Choroid plexus epithelial cell (primary cell): ENCODE data around the gene P2RY8.
"Not testable (repeated sequence)": the region's sequence is repeated elsewhere in the genome, so short reads cannot be mapped to it uniquely, and the experiment has no call there.

ENCODE experiments used
- DNase-seq: peaks from one replicate; pipeline ENCODE4 v3.0.0-alpha.2; 2010; ENCODE audit warnings: low read depth
- H3K4me3 ChIP-seq: 2 replicates; pipeline ENCODE4 v1.5.1; 2011; ENCODE audit warnings: low read depth, mild to moderate bottlenecking, control low read depth, low read length, moderate library complexity
- TF ChIP-seq, protein P1 (sequence below): conservative IDR thresholded peaks from 2 replicates; pipeline ENCODE4 v1.5.1; 2011; ENCODE audit warnings: low read depth, mild to moderate bottlenecking, control low read depth, inconsistent platforms, low read length, moderate library complexity

Gene P2RY8

DNA sequence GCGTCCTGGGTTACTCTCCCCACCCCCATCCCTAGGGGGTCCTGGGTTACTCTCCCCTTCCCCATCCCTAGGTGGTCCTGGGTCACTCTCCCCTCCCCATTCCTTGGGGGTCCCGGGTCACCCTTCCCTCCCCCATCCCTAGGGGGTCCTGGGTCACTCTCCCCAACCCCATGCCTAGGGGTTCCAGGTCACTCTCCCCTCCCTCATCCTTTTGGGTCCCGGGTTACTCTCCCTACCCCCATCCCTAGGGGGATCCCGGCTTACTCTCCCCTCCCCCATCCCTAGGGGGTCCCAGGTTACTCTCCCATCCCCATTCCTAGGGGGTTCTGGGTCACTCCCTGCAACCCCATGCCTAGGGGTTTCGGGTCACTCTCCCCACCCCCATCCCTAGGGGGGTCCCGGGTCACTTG lies 85.7 kb downstream of the P2RY8 start:
- DNase-seq = no peak
- TF ChIP-seq, protein P1, sequence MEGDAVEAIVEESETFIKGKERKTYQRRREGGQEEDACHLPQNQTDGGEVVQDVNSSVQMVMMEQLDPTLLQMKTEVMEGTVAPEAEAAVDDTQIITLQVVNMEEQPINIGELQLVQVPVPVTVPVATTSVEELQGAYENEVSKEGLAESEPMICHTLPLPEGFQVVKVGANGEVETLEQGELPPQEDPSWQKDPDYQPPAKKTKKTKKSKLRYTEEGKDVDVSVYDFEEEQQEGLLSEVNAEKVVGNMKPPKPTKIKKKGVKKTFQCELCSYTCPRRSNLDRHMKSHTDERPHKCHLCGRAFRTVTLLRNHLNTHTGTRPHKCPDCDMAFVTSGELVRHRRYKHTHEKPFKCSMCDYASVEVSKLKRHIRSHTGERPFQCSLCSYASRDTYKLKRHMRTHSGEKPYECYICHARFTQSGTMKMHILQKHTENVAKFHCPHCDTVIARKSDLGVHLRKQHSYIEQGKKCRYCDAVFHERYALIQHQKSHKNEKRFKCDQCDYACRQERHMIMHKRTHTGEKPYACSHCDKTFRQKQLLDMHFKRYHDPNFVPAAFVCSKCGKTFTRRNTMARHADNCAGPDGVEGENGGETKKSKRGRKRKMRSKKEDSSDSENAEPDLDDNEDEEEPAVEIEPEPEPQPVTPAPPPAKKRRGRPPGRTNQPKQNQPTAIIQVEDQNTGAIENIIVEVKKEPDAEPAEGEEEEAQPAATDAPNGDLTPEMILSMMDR = no peak
- H3K4me3 ChIP-seq = no peak overlapping the region

DNA sequence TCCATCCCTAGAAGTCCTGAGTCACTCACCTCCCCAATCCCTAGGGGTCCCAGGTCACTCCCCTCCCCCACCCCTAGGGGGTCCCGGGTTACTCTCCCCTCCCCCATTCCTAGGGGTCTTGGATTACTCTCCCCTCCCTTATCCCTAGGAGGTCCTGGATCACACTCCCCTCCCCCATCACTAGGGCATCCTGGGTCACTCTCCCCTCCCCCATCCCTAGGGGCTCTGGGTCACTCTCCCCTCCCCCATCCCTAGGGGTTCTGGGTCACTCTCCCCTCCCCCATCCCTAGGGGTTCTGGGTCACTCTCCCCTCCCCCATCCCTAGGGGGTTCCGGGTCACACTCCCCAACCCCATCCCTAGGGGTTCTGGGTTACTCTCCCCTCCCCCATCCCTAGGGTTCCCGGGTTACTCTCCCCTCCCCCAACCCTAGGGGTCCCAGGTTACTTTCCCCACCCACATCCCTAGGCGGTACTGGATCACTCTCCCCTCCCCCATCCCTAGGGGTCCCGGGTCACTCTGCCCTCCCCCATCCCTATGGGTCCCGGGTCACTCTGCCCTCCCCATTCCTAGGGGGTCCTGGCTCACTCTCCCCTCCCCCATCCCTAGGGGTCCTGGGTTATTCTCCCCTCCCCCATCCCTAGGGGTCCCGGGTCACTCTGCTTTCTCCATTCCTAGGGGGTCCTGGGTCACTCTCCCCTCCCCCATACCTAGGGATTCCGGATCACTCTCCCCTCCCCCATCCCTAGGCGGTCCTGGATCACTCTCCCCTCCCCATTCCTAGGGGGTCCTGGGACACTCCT lies 86.4 kb downstream of the P2RY8 start:
- DNase-seq = no peak
- no peak overlapping the region for H3K4me3 ChIP-seq
- TF ChIP-seq, protein P1 = no peak

DNA sequence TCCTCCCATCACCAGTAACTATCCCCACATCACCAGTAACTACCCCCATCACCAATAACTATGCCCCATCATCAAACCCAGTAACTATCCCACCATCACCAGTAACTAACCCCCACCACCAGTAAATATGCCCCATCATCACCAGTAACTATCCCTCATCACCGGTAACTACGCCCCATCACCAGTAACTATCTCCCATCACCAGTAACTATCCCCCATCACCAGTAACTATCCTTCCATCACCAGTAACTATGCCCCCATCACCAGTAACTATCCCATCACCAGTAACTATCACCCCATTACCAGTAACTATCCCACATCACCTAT lies 87.2 kb downstream of the P2RY8 start:
- H3K4me3 ChIP-seq = no peak overlapping the region
- TF ChIP-seq, protein P1 = no peak
- DNase-seq = no peak

DNA sequence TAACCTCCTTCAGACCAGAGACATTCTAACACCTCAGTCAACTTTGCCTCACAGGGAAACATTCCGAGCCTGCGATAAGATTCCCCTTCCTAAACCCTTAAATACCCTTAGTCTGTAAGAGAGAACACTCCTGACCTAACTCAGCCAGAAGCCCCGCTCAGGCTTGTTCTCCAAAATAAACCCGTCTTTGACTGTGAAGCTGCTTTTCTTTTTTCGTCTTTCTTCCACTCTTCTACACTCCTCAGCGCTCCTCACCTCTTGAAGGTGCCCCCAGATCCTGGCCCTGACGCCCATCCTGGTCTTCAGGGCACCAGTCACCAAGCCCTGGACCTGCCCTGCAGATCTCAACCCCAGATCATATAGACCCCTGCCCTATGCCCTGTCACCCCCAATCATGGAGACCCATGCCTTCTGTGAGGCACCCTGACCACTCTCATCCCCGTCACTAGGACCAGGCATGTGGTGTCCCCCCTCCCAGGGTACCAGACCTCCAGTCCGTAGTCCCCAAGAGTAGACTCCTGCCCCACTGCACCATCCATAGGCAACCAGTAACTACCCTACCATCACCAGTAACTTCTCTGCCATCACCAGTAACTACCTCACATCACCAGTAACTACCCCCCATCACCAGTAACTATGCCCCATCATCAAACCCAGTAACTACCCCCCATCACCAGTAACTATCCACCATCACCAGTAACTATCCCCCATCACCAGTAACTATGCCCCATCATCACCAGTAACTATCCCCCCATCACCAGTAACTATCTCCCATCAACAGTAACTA lies 87.8 kb downstream of the P2RY8 start:
- TF ChIP-seq, protein P1 = no peak
- H3K4me3 ChIP-seq = no peak overlapping the region
- DNase-seq = no peak

DNA sequence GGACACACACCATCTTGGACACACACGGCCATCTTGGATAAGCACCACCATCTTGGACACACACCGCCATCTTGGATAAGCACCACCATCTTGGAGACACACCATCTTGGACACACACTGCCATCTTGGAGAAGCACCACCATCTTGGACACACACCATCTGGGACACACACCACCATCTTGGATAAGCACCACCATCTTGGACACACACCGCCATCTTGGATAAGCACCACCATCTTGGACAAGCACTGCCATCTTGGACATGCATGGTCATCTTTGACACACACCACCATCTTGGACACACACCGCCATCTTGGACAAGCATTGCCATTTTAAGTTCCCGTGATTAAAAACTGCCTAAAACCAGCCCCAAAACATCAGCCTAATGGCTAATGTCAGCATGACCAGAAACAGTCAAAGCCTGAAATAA lies 88.4 kb downstream of the P2RY8 start:
- DNase-seq, H3K4me3 ChIP-seq: not testable (repeated sequence)

DNA sequence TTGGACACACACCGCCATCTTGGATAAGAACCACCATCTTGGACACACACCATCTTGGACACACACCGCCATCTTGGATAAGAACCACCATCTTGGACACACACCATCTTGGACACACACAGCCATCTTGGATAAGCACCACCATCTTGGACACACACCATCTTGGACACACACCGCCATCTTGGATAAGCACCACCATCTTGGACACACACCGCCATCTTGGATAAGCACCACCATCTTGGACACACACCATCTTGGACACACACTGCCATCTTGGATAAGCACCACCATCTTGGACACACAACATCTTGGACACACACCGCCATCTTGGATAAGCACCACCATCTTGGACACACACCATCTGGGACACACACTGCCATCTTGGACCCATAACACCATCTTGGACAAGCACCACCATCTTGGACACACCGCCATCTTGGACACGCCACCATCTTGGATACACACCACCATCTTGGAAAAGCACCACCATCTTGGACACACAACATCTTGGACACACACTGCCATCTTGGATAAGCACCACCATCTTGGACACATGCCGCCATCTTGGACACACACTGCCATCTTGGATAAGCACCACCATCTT lies 88.9 kb downstream of the P2RY8 start:
- not testable (repeated sequence) for DNase-seq, H3K4me3 ChIP-seq

DNA sequence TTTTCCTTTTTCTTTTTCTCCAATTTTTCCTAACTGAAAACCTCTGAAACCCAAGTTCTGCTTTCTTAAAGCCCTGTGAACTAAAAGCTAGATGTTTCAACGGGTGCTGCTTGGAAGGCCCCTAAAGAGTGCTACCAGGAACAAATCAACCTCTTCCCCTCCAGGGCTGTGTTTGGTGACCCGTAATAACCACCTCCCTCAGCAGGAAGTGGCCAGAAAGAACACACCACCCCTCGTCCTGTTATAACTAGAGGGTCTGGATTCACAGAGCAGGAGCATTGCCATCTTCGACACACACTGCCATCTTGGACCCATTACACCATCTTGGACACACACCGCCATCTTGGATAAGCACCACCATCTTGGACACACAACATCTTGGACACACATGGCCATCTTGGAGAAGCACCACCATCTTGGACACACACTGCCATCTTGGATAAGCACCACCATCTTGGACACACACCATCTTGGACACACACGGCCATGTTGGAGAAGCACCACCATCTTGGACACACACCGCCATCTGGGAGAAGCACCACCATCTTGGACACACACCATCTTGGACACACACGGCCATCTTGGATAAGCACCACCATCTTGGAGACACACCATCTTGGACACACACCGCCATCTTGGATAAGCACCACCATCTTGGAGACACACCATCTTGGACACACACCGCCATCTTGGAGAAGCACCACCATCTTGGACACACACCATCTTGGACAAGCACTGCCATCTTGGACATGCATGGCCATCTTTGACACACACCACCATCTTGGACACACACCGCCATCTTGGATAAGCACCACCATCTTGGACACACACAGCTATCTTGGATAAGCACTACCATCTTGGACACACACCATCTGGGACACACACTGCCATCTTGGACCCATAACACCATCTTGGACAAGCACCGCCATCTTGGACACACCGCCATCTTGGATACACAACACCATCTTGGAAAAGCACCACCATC lies 89.7 kb downstream of the P2RY8 start:
- not testable (repeated sequence) for DNase-seq, H3K4me3 ChIP-seq
